GM10248 (cell line): Measurements from ENCODE around the gene PNPLA2.

ENCODE experiments used
- CTCF ChIA-PET: fragments of 300-600 bp; sonication (Branson Sonifier 250); formaldehyde crosslinking; extraction: SDS; loops from one replicate; lab custom pipeline; 2021; ENCODE audit warnings: antibody characterized with exemption; lab: Yijun Ruan, JAX
- POLR2A ChIA-PET: fragments of 350-650 bp; sonication (Branson Sonifier 250); formaldehyde crosslinking; extraction: SDS; loops from one replicate; lab custom pipeline; 2020; ENCODE audit warnings: antibody characterized with exemption; lab: Yijun Ruan, JAX
- DNase-seq: peaks from one replicate; pipeline ENCODE4 v3.0.0; 2012; ENCODE audit errors: extremely low spot score
- CTCF ChIP-seq: IDR thresholded peaks from 2 replicates; pipeline ENCODE4 v1.5.1; 2012; ENCODE audit warnings: mild to moderate bottlenecking, low read depth; ENCODE audit errors: extremely low read depth, missing control alignments, control extremely low read depth

The PNPLA2 gene

GRCh38 chr11:862081-862661 lies 43.5 kb downstream of the PNPLA2 start:
- no peak for DNase-seq
- no peak for TF ChIP-seq CTCF
- POLR2A ChIA-PET = no interaction called here
- CTCF ChIA-PET = interaction anchor here (0.8 to 2.1 kb wide), 2 partner anchors 14 to 63 kb away, joined by 3 to 7 read pairs; no protein-coding TSS in a partner anchor

GRCh38 chr11:862696-863022 lies 43.9 kb downstream of the PNPLA2 start:
- POLR2A ChIA-PET = no interaction called here
- no peak for TF ChIP-seq CTCF
- CTCF ChIA-PET = interaction anchor here (0.8 kb wide), 1 partner anchor 62 kb away, joined by 3 read pairs; no protein-coding TSS in a partner anchor
- DNase-seq = no peak

- TF ChIP-seq CTCF = no peak
- DNase-seq = no peak
- ChIA-PET POLR2A (no interaction called here), CTCF (interaction anchor here (0.8 kb wide), 1 partner anchor 62 kb away, joined by 3 read pairs; no protein-coding TSS in a partner anchor)
Measured at GRCh38 chr11:863023-863909, 44.6 kb downstream of the PNPLA2 start.

GRCh38 chr11:863910-864827 lies 45.5 kb downstream of the PNPLA2 start:
- ChIA-PET POLR2A (no interaction called here), CTCF (no interaction called here)
- no peak for TF ChIP-seq CTCF
- no peak for DNase-seq

- ChIA-PET POLR2A (no interaction called here), CTCF (no interaction called here)
- no peak for TF ChIP-seq CTCF
- no peak for DNase-seq
Measured at GRCh38 chr11:864898-865297, 46.2 kb downstream of the PNPLA2 start.
